HEK293 (cell line): ENCODE results near the gene NR2E3.
A peak's percentile ranks its signal among the peaks of the same experiment; 100 is the strongest.

Experiments used
- CTCF ChIA-PET: fragments of 350-600 bp; formaldehyde crosslinking; extraction: SDS; loops from one replicate; lab custom pipeline; 2021; ENCODE audit warnings: antibody characterized with exemption; lab: Yijun Ruan, JAX
- POLR2A ChIA-PET: fragments of 300-600 bp; formaldehyde crosslinking; extraction: SDS; loops from one replicate; lab custom pipeline; 2020; ENCODE audit warnings: antibody characterized with exemption, inconsistent platforms; lab: Yijun Ruan, JAX
- H3K27ac ChIP-seq: fragments of 200-500 bp; sonication (Bioruptor generic); 2 replicates; pipeline ENCODE4 v1.5.1; 2014; ENCODE audit warnings: low read depth, low read length, control low read depth, inconsistent platforms; ENCODE audit errors: extremely low read depth
- H3K36me3 ChIP-seq, 2 experiments: fragments of 200-500 bp in 1 of 2; sonication (Bioruptor generic) in 1 of 2; 1 replicate in 1 of 2; 2 replicates in 1 of 2; pipeline ENCODE4 v1.5.1; 2014 to 2017; ENCODE audit warnings: inconsistent platforms in 2 of 2, low read length in 2 of 2; ENCODE audit not compliant: control insufficient read depth in 2 of 2, insufficient read depth in 1 of 2
- H3K4me1 ChIP-seq: fragments of 200-500 bp; sonication (Bioruptor generic); 2 replicates; pipeline ENCODE4 v1.5.1; 2014; ENCODE audit warnings: mild to moderate bottlenecking, low read length, inconsistent platforms; ENCODE audit not compliant: control insufficient read depth, insufficient read depth
- H3K4me3 ChIP-seq: 2 replicates; pipeline ENCODE4 v1.5.1; 2011; ENCODE audit warnings: low read depth, mild to moderate bottlenecking, control low read depth, low read length, moderate library complexity
- H3K9me3 ChIP-seq: fragments of 200-500 bp; sonication (Bioruptor generic); 2 replicates; pipeline ENCODE4 v1.5.1; 2014; ENCODE audit warnings: low read depth, low read length, inconsistent platforms; ENCODE audit not compliant: control insufficient read depth, insufficient read depth
- GLI4 ChIP-seq: fragments of 450-650 bp; formaldehyde crosslinking; IDR thresholded peaks from 2 replicates; pipeline ENCODE4 v1.5.1; 2016; ENCODE audit warnings: missing biosample characterization, missing genetic modification characterization
- HOXD13 ChIP-seq: sonication (generic); formaldehyde crosslinking; IDR thresholded peaks from 2 replicates; pipeline ENCODE4 v1.8.0; 2022; ENCODE audit warnings: missing genetic modification reagents, borderline replicate concordance
- IKZF3 ChIP-seq: fragments of 450-650 bp; IDR thresholded peaks from 2 replicates; pipeline ENCODE4 v1.5.0; 2018; ENCODE audit warnings: missing biosample characterization, mild to moderate bottlenecking, missing genetic modification characterization, moderate library complexity
- OSR2 ChIP-seq: fragments of 450-650 bp; formaldehyde crosslinking; IDR thresholded peaks from 2 replicates; pipeline ENCODE4 v1.5.1; 2016; ENCODE audit warnings: missing biosample characterization, missing genetic modification characterization
- SCRT1 ChIP-seq: fragments of 450-650 bp; formaldehyde crosslinking; IDR thresholded peaks from 2 replicates; pipeline ENCODE4 v1.5.1; 2016; ENCODE audit warnings: missing biosample characterization, missing genetic modification characterization, borderline replicate concordance
- SCRT2 ChIP-seq: fragments of 450-650 bp; formaldehyde crosslinking; IDR thresholded peaks from 2 replicates; pipeline ENCODE4 v1.5.1; 2016; ENCODE audit warnings: missing biosample characterization, missing genetic modification characterization
- ZNF202 ChIP-seq: fragments of 450-650 bp; formaldehyde crosslinking; IDR thresholded peaks from 2 replicates; pipeline ENCODE4 v1.5.1; 2016; ENCODE audit warnings: missing biosample characterization, missing genetic modification characterization, borderline replicate concordance
- ZNF239 ChIP-seq: fragments of 450-650 bp; formaldehyde crosslinking; IDR thresholded peaks from 2 replicates; pipeline ENCODE4 v1.5.1; 2016; ENCODE audit warnings: missing biosample characterization, missing genetic modification characterization
- ZNF350 ChIP-seq: fragments of 450-650 bp; formaldehyde crosslinking; IDR thresholded peaks from 2 replicates; pipeline ENCODE4 v1.5.0; 2017; ENCODE audit warnings: missing biosample characterization, mild to moderate bottlenecking, missing genetic modification characterization
- ZNF544 ChIP-seq: fragments of 450-650 bp; formaldehyde crosslinking; IDR thresholded peaks from 2 replicates; pipeline ENCODE4 v1.5.0; 2017; ENCODE audit warnings: missing biosample characterization, missing genetic modification characterization
- ZNF621 ChIP-seq: fragments of 450-650 bp; formaldehyde crosslinking; IDR thresholded peaks from 2 replicates; pipeline ENCODE4 v1.5.1; 2017; ENCODE audit warnings: missing biosample characterization, missing genetic modification characterization
- ZNF623 ChIP-seq: fragments of 450-650 bp; formaldehyde crosslinking; IDR thresholded peaks from 2 replicates; pipeline ENCODE4 v1.5.1; 2016; ENCODE audit warnings: missing biosample characterization, missing genetic modification characterization
- ZNF654 ChIP-seq: fragments of 450-650 bp; formaldehyde crosslinking; IDR thresholded peaks from 2 replicates; pipeline ENCODE4 v1.5.1; 2016; ENCODE audit warnings: low read depth, missing biosample characterization, missing genetic modification characterization
- ZNF791 ChIP-seq: fragments of 450-650 bp; formaldehyde crosslinking; IDR thresholded peaks from 2 replicates; pipeline ENCODE4 v1.5.1; 2016; ENCODE audit warnings: missing biosample characterization, missing genetic modification characterization
- TF ChIP-seq, protein P1 (sequence below): fragments of 450-650 bp; formaldehyde crosslinking; IDR thresholded peaks from 2 replicates; pipeline ENCODE4 v1.5.1; 2016; ENCODE audit warnings: missing biosample characterization, missing genetic modification characterization, low read depth
- TF ChIP-seq, protein P2 (sequence below): fragments of 450-650 bp; formaldehyde crosslinking; IDR thresholded peaks from 2 replicates; pipeline ENCODE4 v1.5.1; 2016; ENCODE audit warnings: missing biosample characterization, missing genetic modification characterization
- TF ChIP-seq, protein P3 (sequence below): fragments of 450-650 bp; IDR thresholded peaks from 2 replicates; pipeline ENCODE4 v1.5.1; 2018; ENCODE audit warnings: missing biosample characterization, missing genetic modification characterization
- TF ChIP-seq, protein P4 (sequence below): fragments of 450-650 bp; formaldehyde crosslinking; IDR thresholded peaks from 2 replicates; pipeline ENCODE4 v1.5.1; 2016; ENCODE audit warnings: missing biosample characterization, missing genetic modification characterization
- TF ChIP-seq, protein P5 (sequence below): fragments of 450-650 bp; formaldehyde crosslinking; IDR thresholded peaks from 2 replicates; pipeline ENCODE4 v1.5.1; 2016; ENCODE audit warnings: missing biosample characterization, missing genetic modification characterization
- TF ChIP-seq, protein P6 (sequence below): fragments of 450-650 bp; formaldehyde crosslinking; IDR thresholded peaks from 2 replicates; pipeline ENCODE4 v1.5.1; 2016; ENCODE audit warnings: missing biosample characterization, missing genetic modification characterization

Gene NR2E3

DNA sequence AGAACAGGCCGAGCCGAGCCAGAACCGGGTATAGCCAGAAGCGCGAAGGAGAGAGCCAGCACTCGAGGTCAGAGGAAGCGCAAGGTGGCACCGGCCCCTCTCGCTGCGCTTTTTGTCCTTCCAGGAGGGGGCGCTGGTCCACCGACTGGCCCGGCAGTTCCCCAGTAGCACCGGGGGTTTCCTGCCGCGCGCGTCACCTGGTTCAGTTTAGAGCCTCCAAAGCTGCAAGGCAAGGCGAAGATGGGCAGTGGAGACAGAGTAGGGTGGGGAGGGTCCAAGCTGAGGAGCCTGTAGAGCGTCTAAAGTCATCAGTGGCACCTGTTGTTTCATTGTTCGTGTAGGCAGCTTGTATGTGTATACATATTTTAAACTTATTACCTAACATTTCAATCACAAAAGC lies 7.6 kb upstream of the NR2E3 start:
- TF ChIP-seq, protein P1, sequence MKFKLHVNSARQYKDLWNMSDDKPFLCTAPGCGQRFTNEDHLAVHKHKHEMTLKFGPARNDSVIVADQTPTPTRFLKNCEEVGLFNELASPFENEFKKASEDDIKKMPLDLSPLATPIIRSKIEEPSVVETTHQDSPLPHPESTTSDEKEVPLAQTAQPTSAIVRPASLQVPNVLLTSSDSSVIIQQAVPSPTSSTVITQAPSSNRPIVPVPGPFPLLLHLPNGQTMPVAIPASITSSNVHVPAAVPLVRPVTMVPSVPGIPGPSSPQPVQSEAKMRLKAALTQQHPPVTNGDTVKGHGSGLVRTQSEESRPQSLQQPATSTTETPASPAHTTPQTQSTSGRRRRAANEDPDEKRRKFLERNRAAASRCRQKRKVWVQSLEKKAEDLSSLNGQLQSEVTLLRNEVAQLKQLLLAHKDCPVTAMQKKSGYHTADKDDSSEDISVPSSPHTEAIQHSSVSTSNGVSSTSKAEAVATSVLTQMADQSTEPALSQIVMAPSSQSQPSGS (tag by site-specific recombination), result no peak
- TF ChIP-seq ZNF654 (tag by site-specific recombination), result no peak
- TF ChIP-seq ZNF202 (tag by site-specific recombination), result no peak
- no peak for TF ChIP-seq OSR2 (tag by site-specific recombination)
- no peak for TF ChIP-seq ZNF350
- TF ChIP-seq SCRT1, result peak; percentile 68
- no peak for TF ChIP-seq ZNF239 (tag by site-specific recombination)
- TF ChIP-seq, protein P2, sequence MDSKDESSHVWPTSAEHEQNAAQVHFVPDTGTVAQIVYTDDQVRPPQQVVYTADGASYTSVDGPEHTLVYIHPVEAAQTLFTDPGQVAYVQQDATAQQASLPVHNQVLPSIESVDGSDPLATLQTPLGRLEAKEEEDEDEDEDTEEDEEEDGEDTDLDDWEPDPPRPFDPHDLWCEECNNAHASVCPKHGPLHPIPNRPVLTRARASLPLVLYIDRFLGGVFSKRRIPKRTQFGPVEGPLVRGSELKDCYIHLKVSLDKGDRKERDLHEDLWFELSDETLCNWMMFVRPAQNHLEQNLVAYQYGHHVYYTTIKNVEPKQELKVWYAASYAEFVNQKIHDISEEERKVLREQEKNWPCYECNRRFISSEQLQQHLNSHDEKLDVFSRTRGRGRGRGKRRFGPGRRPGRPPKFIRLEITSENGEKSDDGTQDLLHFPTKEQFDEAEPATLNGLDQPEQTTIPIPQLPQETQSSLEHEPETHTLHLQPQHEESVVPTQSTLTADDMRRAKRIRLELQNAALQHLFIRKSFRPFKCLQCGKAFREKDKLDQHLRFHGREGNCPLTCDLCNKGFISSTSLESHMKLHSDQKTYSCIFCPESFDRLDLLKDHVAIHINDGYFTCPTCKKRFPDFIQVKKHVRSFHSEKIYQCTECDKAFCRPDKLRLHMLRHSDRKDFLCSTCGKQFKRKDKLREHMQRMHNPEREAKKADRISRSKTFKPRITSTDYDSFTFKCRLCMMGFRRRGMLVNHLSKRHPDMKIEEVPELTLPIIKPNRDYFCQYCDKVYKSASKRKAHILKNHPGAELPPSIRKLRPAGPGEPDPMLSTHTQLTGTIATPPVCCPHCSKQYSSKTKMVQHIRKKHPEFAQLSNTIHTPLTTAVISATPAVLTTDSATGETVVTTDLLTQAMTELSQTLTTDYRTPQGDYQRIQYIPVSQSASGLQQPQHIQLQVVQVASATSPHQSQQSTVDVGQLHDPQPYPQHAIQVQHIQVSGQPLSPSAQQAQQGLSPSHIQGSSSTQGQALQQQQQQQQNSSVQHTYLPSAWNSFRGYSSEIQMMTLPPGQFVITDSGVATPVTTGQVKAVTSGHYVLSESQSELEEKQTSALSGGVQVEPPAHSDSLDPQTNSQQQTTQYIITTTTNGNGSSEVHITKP (tag by site-specific recombination), result no peak
- TF ChIP-seq, protein P3, sequence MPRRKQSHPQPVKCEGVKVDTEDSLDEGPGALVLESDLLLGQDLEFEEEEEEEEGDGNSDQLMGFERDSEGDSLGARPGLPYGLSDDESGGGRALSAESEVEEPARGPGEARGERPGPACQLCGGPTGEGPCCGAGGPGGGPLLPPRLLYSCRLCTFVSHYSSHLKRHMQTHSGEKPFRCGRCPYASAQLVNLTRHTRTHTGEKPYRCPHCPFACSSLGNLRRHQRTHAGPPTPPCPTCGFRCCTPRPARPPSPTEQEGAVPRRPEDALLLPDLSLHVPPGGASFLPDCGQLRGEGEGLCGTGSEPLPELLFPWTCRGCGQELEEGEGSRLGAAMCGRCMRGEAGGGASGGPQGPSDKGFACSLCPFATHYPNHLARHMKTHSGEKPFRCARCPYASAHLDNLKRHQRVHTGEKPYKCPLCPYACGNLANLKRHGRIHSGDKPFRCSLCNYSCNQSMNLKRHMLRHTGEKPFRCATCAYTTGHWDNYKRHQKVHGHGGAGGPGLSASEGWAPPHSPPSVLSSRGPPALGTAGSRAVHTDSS (tag by site-specific recombination), result no peak
- no peak for TF ChIP-seq IKZF3 (tag by site-specific recombination)
- TF ChIP-seq, protein P4, sequence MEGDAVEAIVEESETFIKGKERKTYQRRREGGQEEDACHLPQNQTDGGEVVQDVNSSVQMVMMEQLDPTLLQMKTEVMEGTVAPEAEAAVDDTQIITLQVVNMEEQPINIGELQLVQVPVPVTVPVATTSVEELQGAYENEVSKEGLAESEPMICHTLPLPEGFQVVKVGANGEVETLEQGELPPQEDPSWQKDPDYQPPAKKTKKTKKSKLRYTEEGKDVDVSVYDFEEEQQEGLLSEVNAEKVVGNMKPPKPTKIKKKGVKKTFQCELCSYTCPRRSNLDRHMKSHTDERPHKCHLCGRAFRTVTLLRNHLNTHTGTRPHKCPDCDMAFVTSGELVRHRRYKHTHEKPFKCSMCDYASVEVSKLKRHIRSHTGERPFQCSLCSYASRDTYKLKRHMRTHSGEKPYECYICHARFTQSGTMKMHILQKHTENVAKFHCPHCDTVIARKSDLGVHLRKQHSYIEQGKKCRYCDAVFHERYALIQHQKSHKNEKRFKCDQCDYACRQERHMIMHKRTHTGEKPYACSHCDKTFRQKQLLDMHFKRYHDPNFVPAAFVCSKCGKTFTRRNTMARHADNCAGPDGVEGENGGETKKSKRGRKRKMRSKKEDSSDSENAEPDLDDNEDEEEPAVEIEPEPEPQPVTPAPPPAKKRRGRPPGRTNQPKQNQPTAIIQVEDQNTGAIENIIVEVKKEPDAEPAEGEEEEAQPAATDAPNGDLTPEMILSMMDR (tag by site-specific recombination), result peak; percentile 41; the same call in 1 of the 2 replicates
- no peak for TF ChIP-seq ZNF621
- TF ChIP-seq, protein P5, sequence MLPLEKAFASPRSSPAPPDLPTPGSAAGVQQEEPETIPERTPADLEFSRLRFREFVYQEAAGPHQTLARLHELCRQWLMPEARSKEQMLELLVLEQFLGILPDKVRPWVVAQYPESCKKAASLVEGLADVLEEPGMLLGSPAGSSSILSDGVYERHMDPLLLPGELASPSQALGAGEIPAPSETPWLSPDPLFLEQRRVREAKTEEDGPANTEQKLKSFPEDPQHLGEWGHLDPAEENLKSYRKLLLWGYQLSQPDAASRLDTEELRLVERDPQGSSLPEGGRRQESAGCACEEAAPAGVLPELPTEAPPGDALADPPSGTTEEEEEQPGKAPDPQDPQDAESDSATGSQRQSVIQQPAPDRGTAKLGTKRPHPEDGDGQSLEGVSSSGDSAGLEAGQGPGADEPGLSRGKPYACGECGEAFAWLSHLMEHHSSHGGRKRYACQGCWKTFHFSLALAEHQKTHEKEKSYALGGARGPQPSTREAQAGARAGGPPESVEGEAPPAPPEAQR (tag by site-specific recombination), result no peak
- TF ChIP-seq, protein P6, sequence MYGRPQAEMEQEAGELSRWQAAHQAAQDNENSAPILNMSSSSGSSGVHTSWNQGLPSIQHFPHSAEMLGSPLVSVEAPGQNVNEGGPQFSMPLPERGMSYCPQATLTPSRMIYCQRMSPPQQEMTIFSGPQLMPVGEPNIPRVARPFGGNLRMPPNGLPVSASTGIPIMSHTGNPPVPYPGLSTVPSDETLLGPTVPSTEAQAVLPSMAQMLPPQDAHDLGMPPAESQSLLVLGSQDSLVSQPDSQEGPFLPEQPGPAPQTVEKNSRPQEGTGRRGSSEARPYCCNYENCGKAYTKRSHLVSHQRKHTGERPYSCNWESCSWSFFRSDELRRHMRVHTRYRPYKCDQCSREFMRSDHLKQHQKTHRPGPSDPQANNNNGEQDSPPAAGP, result no peak
- peak; percentile 72 for TF ChIP-seq SCRT2 (tag by site-specific recombination)
- TF ChIP-seq ZNF623 (tag by site-specific recombination), result no peak
- no peak for TF ChIP-seq HOXD13 (CRISPR knock-in tag)
- TF ChIP-seq GLI4, result no peak
- no peak for TF ChIP-seq ZNF544 (tag by site-specific recombination)
- TF ChIP-seq ZNF791 (tag by site-specific recombination), result no peak
- Histone ChIP-seq H3K4me3 (no peak overlapping the region), H3K27ac (no peak overlapping the region), H3K4me1 (peaks cover 18% of the 10 kb centered on the region), H3K36me3 (no peaks in the 10 kb centered on the region; a peak in 1 of 3 replicates), H3K9me3 (no peaks in the 10 kb centered on the region)
- ChIA-PET POLR2A (interaction anchor here (0.6 kb wide), 1 partner anchor 59 kb away, joined by 3 read pairs; no protein-coding TSS in a partner anchor), CTCF (interaction anchor here (0.6 to 9.3 kb wide), 20 partner anchors 12 to 829 kb away, joined by 3 to 140 read pairs (median 6); no protein-coding TSS in a partner anchor)
